Adipocyte (in vitro differentiated cells): ENCODE measurements around the gene PARN.

Experiments
- DNase-seq: peaks from one replicate; pipeline ENCODE4 v3.0.0-alpha.2; 2015; ENCODE audit warnings: low read depth
- H3K27me3 ChIP-seq: replicated peaks from 2 replicates; pipeline ENCODE4 v1.7.0; 2013; ENCODE audit warnings: mild to moderate bottlenecking, low read length, moderate library complexity; ENCODE audit not compliant: control insufficient read depth, insufficient read depth
- H3K36me3 ChIP-seq: 2 replicates; pipeline ENCODE4 v1.7.0; 2013; ENCODE audit warnings: low read length, mild to moderate bottlenecking, moderate library complexity; ENCODE audit not compliant: control insufficient read depth, insufficient read depth, severe bottlenecking
- H3K4me1 ChIP-seq: 2 replicates; pipeline ENCODE4 v1.7.0; 2013; ENCODE audit warnings: mild to moderate bottlenecking, low read length, moderate library complexity; ENCODE audit not compliant: control insufficient read depth, insufficient read depth
- H3K4me3 ChIP-seq: 2 replicates; pipeline ENCODE4 v1.7.0; 2013; ENCODE audit warnings: mild to moderate bottlenecking, low read length, moderate library complexity
- H3K9ac ChIP-seq: 2 replicates; pipeline ENCODE4 v1.7.0; 2013; ENCODE audit warnings: mild to moderate bottlenecking, low read length, moderate library complexity
- H3K9me3 ChIP-seq: 2 replicates; pipeline ENCODE4 v1.7.0; 2013; ENCODE audit warnings: mild to moderate bottlenecking, low read length, moderate library complexity; ENCODE audit not compliant: control insufficient read depth

Gene PARN

DNA sequence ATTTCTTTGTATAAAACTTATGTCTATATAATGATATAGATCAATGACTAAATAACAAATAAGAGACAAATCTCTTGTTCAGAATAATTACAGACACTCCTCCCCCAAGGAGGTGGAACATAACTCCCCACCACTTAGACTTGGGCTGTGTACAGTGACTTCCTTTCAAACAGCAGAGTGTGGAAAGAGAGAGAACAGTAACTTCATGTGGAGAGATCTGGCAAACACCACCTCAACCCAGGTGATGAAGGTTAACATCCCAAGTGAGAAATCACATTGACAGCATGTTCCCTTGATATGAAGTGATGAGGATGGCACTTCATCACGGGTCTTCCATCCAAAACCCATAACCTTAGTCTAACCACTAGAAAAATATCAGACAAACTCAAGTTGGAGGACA is 169.3 kb downstream of the PARN start:
- H3K4me1 ChIP-seq = peaks cover under 1% of the 10 kb centered on the region
- peaks cover 6% of the 10 kb centered on the region for H3K36me3 ChIP-seq
- H3K9me3 ChIP-seq = peaks cover 7% of the 10 kb centered on the region
- DNase-seq = no peak
- H3K27me3 ChIP-seq = no peaks in the 10 kb centered on the region
- H3K9ac ChIP-seq = no peak overlapping the region
- H3K4me3 ChIP-seq = no peak overlapping the region

DNA sequence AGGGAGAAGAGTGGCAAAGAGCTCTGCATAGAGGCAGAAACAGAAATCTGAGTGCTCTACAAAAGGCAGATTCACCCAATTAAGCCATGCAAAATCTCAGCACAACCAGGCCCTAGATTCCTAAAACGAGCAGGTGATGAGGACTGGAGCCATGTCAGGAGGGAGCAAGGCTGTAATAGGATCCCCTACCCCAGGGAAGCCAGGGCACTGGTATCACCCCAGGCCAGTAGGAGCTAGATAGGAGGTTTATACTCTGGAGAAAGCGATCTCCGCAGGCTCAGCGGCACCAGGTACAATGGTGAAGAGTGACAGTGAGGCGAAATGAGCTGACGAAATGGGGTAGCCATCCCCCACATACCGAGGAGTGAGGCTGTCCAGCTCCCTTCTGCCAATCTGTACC is 171.5 kb downstream of the PARN start:
- H3K9ac ChIP-seq = no peak overlapping the region
- DNase-seq = no peak
- H3K9me3 ChIP-seq = no peaks in the 10 kb centered on the region
- H3K27me3 ChIP-seq = no peaks in the 10 kb centered on the region
- H3K4me3 ChIP-seq = no peak overlapping the region
- H3K4me1 ChIP-seq = peaks cover 14% of the 10 kb centered on the region
- peaks cover 6% of the 10 kb centered on the region for H3K36me3 ChIP-seq

DNA sequence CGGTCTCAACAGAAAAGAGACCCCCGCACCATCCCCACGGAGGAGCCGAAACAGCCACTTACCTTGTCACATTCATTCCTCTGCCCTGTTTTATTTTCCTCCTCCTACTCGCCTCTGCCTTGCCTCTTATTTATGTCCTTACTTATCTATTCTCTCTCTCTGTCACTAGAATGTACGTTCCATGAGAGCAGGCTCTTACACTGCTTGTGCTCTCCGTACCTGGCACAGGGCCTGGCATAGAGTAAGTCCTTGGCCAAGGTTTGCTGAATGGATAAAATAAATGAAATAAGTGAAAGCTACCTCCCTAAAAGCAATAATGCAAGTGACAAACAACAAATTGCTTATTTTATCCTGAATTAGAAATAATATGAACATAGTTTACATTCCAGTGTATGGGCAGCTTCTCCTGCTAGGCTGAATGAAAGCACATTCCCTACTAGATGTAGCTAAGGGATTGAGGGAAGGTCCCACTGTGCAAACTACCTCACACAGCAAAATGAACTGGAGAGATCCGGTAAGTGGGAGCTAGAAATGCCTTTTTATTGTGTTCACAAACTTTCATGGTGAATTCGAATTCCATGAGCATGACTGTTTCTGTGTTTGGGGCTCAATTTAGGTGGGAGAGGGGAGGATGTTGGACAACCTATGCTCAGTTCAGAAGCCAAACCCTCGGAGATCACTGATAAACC is 173.1 kb downstream of the PARN start:
- Histone ChIP-seq H3K9ac (no peak overlapping the region), H3K9me3 (no peaks in the 10 kb centered on the region)

DNA sequence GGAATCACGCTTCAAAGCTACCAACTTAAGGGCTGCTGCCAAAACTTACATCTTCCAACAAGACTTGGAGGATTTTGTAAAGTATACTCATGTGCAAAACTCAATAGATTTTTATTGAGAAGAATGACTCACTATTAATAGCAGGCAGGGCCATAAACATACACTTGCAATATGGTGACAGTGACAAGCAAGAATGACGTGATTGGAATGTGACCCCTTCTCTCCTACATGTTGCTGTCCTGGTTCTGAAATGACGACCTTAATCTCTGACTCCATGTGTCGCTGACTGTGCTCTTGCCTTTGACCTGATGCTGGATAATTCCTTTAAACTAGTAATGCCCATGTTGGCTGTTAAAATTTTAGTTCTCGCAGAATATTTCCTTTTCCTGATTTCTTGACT is 174.5 kb downstream of the PARN start:
- no peak overlapping the region for H3K9ac ChIP-seq
- H3K4me3 ChIP-seq = no peak overlapping the region
- H3K9me3 ChIP-seq = no peaks in the 10 kb centered on the region
- DNase-seq = no peak
- no peaks in the 10 kb centered on the region for H3K27me3 ChIP-seq
- peaks cover under 1% of the 10 kb centered on the region for H3K36me3 ChIP-seq
- peaks cover 23% of the 10 kb centered on the region for H3K4me1 ChIP-seq

More for the DNA sequence above, 173.1 kb downstream of the PARN start:
- Histone ChIP-seq H3K36me3 (peaks cover 6% of the 10 kb centered on the region), H3K4me3 (no peak overlapping the region), H3K4me1 (peaks cover 14% of the 10 kb centered on the region), H3K27me3 (no peaks in the 10 kb centered on the region)
- no peak for DNase-seq

DNA sequence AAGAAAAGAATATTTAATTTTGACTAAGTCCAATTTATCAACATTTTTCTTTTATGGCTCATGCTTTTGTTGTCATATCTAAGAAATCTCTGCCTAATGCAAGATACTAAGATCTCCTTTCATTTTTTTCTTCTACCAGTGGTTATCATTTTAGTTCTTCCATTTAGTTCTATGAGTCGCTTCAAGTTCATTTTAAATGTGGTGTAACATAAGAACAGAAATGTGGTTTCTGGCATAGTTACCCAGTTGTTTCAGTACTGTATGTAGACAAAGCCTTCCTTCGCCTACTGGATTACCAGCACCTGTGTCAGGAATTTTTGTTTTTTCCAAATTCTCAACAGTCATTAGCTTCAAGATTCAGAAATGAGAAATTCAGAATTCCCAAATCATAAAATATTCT is 175.7 kb downstream of the PARN start:
- peak; percentile 49 for DNase-seq
- no peaks in the 10 kb centered on the region for H3K36me3 ChIP-seq
- H3K9ac ChIP-seq = no peak overlapping the region
- no peaks in the 10 kb centered on the region for H3K27me3 ChIP-seq
- H3K9me3 ChIP-seq = no peaks in the 10 kb centered on the region
- H3K4me3 ChIP-seq = no peak overlapping the region
- H3K4me1 ChIP-seq = peaks cover 34% of the 10 kb centered on the region

DNA sequence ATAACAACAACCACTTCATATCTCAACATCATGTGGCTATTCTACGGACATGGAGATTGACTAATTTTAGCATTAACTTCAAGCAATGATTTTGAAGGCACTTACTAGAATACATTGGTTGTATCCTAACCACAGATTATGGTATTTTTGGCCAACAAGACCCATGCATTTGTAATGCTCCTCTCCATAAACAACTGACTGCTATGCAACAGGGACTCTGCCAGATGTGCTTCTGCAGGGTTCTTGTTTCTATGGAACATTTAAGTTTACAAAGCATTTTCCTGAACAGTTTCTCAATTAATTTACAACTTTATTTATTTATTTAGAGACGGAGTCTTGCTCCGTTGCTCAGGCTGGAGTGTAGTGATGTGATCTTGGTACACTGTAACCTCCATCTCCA is 178.0 kb downstream of the PARN start:
- no peaks in the 10 kb centered on the region for H3K27me3 ChIP-seq
- H3K9me3 ChIP-seq = no peaks in the 10 kb centered on the region
- no peaks in the 10 kb centered on the region for H3K36me3 ChIP-seq
- no peak overlapping the region for H3K9ac ChIP-seq
- peaks cover 39% of the 10 kb centered on the region for H3K4me1 ChIP-seq
- H3K4me3 ChIP-seq = no peak overlapping the region
- DNase-seq = no peak

DNA sequence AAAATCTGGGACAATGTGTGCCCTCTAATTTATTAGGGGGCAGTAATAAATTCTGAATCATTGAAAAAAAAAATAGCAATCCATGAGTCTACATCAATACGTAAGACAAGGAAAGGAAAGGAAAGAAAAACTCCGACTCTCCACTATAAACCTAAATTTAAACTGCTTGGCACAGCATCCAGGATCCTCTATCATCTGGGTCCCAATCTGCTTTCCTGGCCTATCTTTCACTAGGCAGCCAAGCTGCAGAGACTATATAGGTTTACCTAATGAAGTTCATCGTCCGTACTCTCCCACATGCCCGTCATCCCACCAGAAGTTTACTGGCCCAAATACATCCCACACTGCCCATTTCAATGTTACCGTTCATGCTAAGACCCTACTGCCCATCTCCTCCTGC is 179.2 kb downstream of the PARN start:
- H3K4me3 ChIP-seq = peak overlapping the region; percentile 60
- no peaks in the 10 kb centered on the region for H3K9me3 ChIP-seq
- peak overlapping the region; percentile 46 for H3K9ac ChIP-seq
- peaks cover 39% of the 10 kb centered on the region for H3K4me1 ChIP-seq
- peaks cover 4% of the 10 kb centered on the region for H3K36me3 ChIP-seq
- DNase-seq = no peak
- H3K27me3 ChIP-seq = no peaks in the 10 kb centered on the region

DNA sequence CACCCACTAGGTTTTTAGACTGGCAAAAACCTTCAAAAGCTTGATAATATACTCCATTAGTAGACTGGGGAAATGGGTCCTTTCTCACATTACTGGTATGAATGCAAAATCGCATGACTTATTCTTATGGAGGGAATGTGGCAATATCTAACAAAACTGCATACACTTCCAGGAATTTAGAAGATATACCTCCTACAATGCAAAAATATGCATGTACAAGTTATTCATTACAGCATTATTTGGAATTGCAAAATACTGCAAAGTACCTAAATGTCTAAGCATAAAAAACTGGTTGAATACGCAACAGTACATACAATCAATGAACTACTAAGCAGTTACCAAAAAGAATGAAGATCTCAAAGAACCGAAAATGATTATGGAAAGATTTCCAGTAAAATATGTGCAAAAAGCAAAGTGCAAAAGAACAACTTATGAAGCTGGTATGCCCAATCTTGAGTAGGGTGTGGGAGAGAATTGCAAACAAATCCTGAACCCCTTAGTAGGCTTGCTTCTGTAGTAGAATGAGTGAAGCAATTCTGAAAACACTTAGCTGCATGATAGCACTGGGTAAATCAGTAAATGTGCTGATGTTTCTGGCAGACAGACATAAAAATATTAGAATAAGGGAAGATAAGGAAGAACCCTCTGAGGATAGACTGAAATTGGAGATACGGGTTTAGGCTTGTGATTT is 180.1 kb downstream of the PARN start:
- Histone ChIP-seq H3K27me3 (no peaks in the 10 kb centered on the region), H3K9ac (peak overlapping the region; percentile 9), H3K4me3 (peak overlapping the region; percentile 60), H3K36me3 (peaks cover 7% of the 10 kb centered on the region), H3K9me3 (no peaks in the 10 kb centered on the region), H3K4me1 (peaks cover 32% of the 10 kb centered on the region)
- peak; percentile 67 for DNase-seq

DNA sequence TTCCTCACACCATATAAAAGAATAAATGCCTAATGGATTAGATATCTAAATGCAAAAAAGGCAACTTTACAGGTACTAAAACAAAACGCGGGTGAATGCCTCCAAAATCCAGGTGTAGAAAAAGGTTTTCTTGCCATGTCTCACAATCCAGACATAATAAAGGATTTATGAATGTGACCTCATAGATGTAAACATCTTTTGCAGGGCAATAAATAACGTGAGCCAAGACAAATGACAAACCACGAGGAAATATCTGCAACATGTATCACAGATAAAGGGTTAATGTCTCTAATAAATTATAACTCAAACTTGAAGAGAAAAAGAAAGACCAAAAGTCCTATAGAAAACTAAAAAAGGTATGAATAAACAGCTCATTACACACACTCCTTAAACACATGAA is 180.7 kb downstream of the PARN start:
- Histone ChIP-seq H3K9ac (no peak overlapping the region), H3K4me1 (peaks cover 28% of the 10 kb centered on the region), H3K36me3 (peaks cover 7% of the 10 kb centered on the region), H3K27me3 (no peaks in the 10 kb centered on the region), H3K9me3 (no peaks in the 10 kb centered on the region), H3K4me3 (peak overlapping the region; percentile 60)
- no peak for DNase-seq

DNA sequence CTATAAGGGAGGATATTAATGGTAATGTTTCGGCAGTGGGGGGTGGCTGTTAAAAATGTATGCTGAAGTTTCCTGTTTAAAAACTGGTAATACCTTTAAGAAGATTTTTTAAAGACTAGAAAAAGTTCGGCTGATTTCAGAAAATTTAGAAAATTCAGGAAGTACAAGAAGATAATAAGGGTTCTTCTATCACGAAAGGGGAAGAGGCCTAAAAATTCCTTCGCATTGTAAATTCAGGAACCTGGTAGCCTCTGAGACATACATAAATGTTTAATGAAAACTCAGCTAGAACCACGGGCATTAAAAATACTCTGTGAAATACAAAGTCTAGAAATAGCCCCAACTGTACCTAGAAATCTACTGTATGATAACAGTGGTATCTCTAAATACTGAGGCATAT is 181.2 kb downstream of the PARN start:
- no peak for DNase-seq
- H3K9ac ChIP-seq = no peak overlapping the region
- no peaks in the 10 kb centered on the region for H3K9me3 ChIP-seq
- no peak overlapping the region for H3K4me3 ChIP-seq
- no peaks in the 10 kb centered on the region for H3K27me3 ChIP-seq
- H3K4me1 ChIP-seq = peaks cover 25% of the 10 kb centered on the region
- H3K36me3 ChIP-seq = peaks cover 7% of the 10 kb centered on the region

DNA sequence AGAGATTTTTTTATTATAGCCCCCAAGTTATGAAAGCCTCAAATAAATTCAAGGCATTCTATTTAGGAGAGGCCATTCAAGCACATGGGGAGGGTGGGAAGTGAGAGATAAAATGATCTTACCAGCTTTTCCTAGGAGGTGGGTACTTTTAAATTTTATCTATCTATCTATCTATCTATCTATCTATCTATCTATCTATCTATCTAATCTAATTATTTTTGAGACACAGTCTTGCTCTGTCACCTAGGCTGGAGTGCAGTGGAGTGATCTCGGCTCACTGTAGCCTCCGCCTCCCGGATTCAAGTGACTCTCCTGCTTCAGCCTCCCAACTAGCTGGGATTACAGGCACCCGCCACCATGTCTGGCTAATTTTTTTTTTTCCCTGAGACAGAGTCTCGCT is 182.3 kb downstream of the PARN start:
- Histone ChIP-seq H3K9me3 (no peaks in the 10 kb centered on the region), H3K9ac (no peak overlapping the region), H3K4me3 (no peak overlapping the region), H3K4me1 (peaks cover 25% of the 10 kb centered on the region), H3K36me3 (peaks cover 7% of the 10 kb centered on the region), H3K27me3 (no peaks in the 10 kb centered on the region)
- DNase-seq = no peak
